Measurements from ENCODE around the gene ASPDH. TPM values are rescaled to one million over a fixed set of nuclear protein-coding genes. Genes with fewer than 3 reads are reported as not detected.

ASPDH gene
- total and polyA plus RNA-seq, 4 donors, result 1.5 to 7.7 (median 4.1) TPM

GRCh38 chr19:50498219-50499056 lies 15.3 kb downstream of the ASPDH start:
- no peak for DNase-seq (ENCODE audit: low read depth in 4 of 6, low spot score in 6 of 6)
- Histone ChIP-seq H3K9me3 (ENCODE audit: control insufficient read depth, insufficient read depth, low read length) (no peaks in the 10 kb centered on the region), H3K27ac (ENCODE audit: low read depth, low read length) (no peak overlapping the region), H3K27me3 (ENCODE audit: control insufficient read depth, insufficient read depth, low read length) (peaks cover 9% of the 10 kb centered on the region), H3K4me3 (ENCODE audit: low read depth, low read length) (no peak overlapping the region), H3K36me3 (ENCODE audit: control insufficient read depth, insufficient read depth, low read length) (no peaks in the 10 kb centered on the region), H3K4me1 (ENCODE audit: control insufficient read depth, insufficient read depth, low read length) (peaks cover 35% of the 10 kb centered on the region)
- 70% methylated on average over 11 of the region's 11 CpGs for WGBS (ENCODE audit: insufficient coverage)

GRCh38 chr19:50497022-50497405 lies 16.7 kb downstream of the ASPDH start:
- no peaks in the 10 kb centered on the region for H3K36me3 ChIP-seq (ENCODE audit: control insufficient read depth, insufficient read depth, low read length)
- peak overlapping the region; percentile 67 for H3K27ac ChIP-seq (ENCODE audit: low read depth, low read length)
- no peak overlapping the region for H3K4me3 ChIP-seq (ENCODE audit: low read depth, low read length)
- H3K4me1 ChIP-seq (ENCODE audit: control insufficient read depth, insufficient read depth, low read length), result peaks cover 42% of the 10 kb centered on the region
- WGBS (ENCODE audit: insufficient coverage), result 46% methylated on average over 7 of the region's 8 CpGs
- peaks cover 15% of the 10 kb centered on the region for H3K27me3 ChIP-seq (ENCODE audit: control insufficient read depth, insufficient read depth, low read length)
- DNase-seq (ENCODE audit: low read depth in 4 of 6, low spot score in 6 of 6), result no peak
- H3K9me3 ChIP-seq (ENCODE audit: control insufficient read depth, insufficient read depth, low read length), result no peaks in the 10 kb centered on the region

GRCh38 chr19:50496189-50497021 lies 17.3 kb downstream of the ASPDH start:
- Histone ChIP-seq H3K9me3 (ENCODE audit: control insufficient read depth, insufficient read depth, low read length) (no peaks in the 10 kb centered on the region), H3K27ac (ENCODE audit: low read depth, low read length) (peak overlapping the region; percentile 67), H3K36me3 (ENCODE audit: control insufficient read depth, insufficient read depth, low read length) (no peaks in the 10 kb centered on the region), H3K4me1 (ENCODE audit: control insufficient read depth, insufficient read depth, low read length) (peaks cover 40% of the 10 kb centered on the region), H3K27me3 (ENCODE audit: control insufficient read depth, insufficient read depth, low read length) (peaks cover 21% of the 10 kb centered on the region), H3K4me3 (ENCODE audit: low read depth, low read length) (no peak overlapping the region)
- DNase-seq (ENCODE audit: low read depth in 4 of 6, low spot score in 6 of 6), result peak in 4 of 6 donors; percentile 57 to 87 (median 66)
- WGBS (ENCODE audit: insufficient coverage), result 52% methylated on average over 17 of the region's 30 CpGs

- 83% methylated on average over 1 of the region's 5 CpGs for WGBS (ENCODE audit: insufficient coverage)
- Histone ChIP-seq H3K27me3 (ENCODE audit: control insufficient read depth, insufficient read depth, low read length) (peaks cover 21% of the 10 kb centered on the region), H3K27ac (ENCODE audit: low read depth, low read length) (no peak overlapping the region)
These were observed 18.6 kb downstream of the ASPDH start for GRCh38 chr19:50495020-50495531.

GRCh38 chr19:50494186-50495019 lies 19.3 kb downstream of the ASPDH start:
- WGBS (ENCODE audit: insufficient coverage), result 89% methylated on average over 2 of the region's 7 CpGs

More at GRCh38 chr19:50495020-50495531, 18.6 kb downstream of the ASPDH start:
- Histone ChIP-seq H3K9me3 (ENCODE audit: control insufficient read depth, insufficient read depth, low read length) (no peaks in the 10 kb centered on the region), H3K4me1 (ENCODE audit: control insufficient read depth, insufficient read depth, low read length) (peaks cover 40% of the 10 kb centered on the region), H3K36me3 (ENCODE audit: control insufficient read depth, insufficient read depth, low read length) (no peaks in the 10 kb centered on the region), H3K4me3 (ENCODE audit: low read depth, low read length) (no peak overlapping the region)
- no peak for DNase-seq (ENCODE audit: low read depth in 4 of 6, low spot score in 6 of 6)

GRCh38 chr19:50493171-50493570 lies 20.5 kb downstream of the ASPDH start:
- no peaks in the 10 kb centered on the region for H3K36me3 ChIP-seq (ENCODE audit: control insufficient read depth, insufficient read depth, low read length)
- H3K27me3 ChIP-seq (ENCODE audit: control insufficient read depth, insufficient read depth, low read length), result peaks cover 28% of the 10 kb centered on the region
- DNase-seq (ENCODE audit: low read depth in 4 of 6, low spot score in 6 of 6), result no peak
- no peak overlapping the region for H3K4me3 ChIP-seq (ENCODE audit: low read depth, low read length)
- H3K4me1 ChIP-seq (ENCODE audit: control insufficient read depth, insufficient read depth, low read length), result peaks cover 49% of the 10 kb centered on the region
- 66% methylated on average over 6 of the region's 8 CpGs for WGBS (ENCODE audit: insufficient coverage)
- no peak overlapping the region for H3K27ac ChIP-seq (ENCODE audit: low read depth, low read length)
- H3K9me3 ChIP-seq (ENCODE audit: control insufficient read depth, insufficient read depth, low read length), result no peaks in the 10 kb centered on the region

More at GRCh38 chr19:50494186-50495019, 19.3 kb downstream of the ASPDH start:
- H3K27ac ChIP-seq (ENCODE audit: low read depth, low read length), result no peak overlapping the region
- H3K4me1 ChIP-seq (ENCODE audit: control insufficient read depth, insufficient read depth, low read length), result peaks cover 42% of the 10 kb centered on the region
- DNase-seq (ENCODE audit: low read depth in 4 of 6, low spot score in 6 of 6), result no peak
- peaks cover 22% of the 10 kb centered on the region for H3K27me3 ChIP-seq (ENCODE audit: control insufficient read depth, insufficient read depth, low read length)
- no peaks in the 10 kb centered on the region for H3K9me3 ChIP-seq (ENCODE audit: control insufficient read depth, insufficient read depth, low read length)
- H3K36me3 ChIP-seq (ENCODE audit: control insufficient read depth, insufficient read depth, low read length), result no peaks in the 10 kb centered on the region
- no peak overlapping the region for H3K4me3 ChIP-seq (ENCODE audit: low read depth, low read length)

- Histone ChIP-seq H3K4me1 (ENCODE audit: control insufficient read depth, insufficient read depth, low read length) (peaks cover 49% of the 10 kb centered on the region), H3K27ac (ENCODE audit: low read depth, low read length) (no peak overlapping the region), H3K36me3 (ENCODE audit: control insufficient read depth, insufficient read depth, low read length) (peaks cover 2% of the 10 kb centered on the region), H3K9me3 (ENCODE audit: control insufficient read depth, insufficient read depth, low read length) (no peaks in the 10 kb centered on the region), H3K27me3 (ENCODE audit: control insufficient read depth, insufficient read depth, low read length) (peaks cover 29% of the 10 kb centered on the region), H3K4me3 (ENCODE audit: low read depth, low read length) (no peak overlapping the region)
- WGBS (ENCODE audit: insufficient coverage), result 12% methylated on average over 9 of the region's 12 CpGs
- peak in 1 of 6 donors; percentile 21 for DNase-seq (ENCODE audit: low read depth in 4 of 6, low spot score in 6 of 6)
These were observed 21.2 kb downstream of the ASPDH start for GRCh38 chr19:50492303-50493052.

GRCh38 chr19:50490991-50491472 lies 22.7 kb downstream of the ASPDH start:
- WGBS (ENCODE audit: insufficient coverage), result 14% methylated on average over 26 of the region's 26 CpGs
- Histone ChIP-seq H3K27me3 (ENCODE audit: control insufficient read depth, insufficient read depth, low read length) (peaks cover 34% of the 10 kb centered on the region), H3K36me3 (ENCODE audit: control insufficient read depth, insufficient read depth, low read length) (peaks cover 4% of the 10 kb centered on the region), H3K4me1 (ENCODE audit: control insufficient read depth, insufficient read depth, low read length) (peaks cover 36% of the 10 kb centered on the region), H3K9me3 (ENCODE audit: control insufficient read depth, insufficient read depth, low read length) (peaks cover 5% of the 10 kb centered on the region), H3K4me3 (ENCODE audit: low read depth, low read length) (no peak overlapping the region), H3K27ac (ENCODE audit: low read depth, low read length) (no peak overlapping the region)
- peak in 1 of 6 donors; percentile 45 for DNase-seq (ENCODE audit: low read depth in 4 of 6, low spot score in 6 of 6)
